Putamen (tissue), 1 donor: ENCODE results near the gene INO80.

Experiments used
- DNase-seq: peaks from one replicate; pipeline ENCODE4 v3.0.0-alpha.2; 2016; ENCODE audit warnings: low spot score

The INO80 gene

DNA sequence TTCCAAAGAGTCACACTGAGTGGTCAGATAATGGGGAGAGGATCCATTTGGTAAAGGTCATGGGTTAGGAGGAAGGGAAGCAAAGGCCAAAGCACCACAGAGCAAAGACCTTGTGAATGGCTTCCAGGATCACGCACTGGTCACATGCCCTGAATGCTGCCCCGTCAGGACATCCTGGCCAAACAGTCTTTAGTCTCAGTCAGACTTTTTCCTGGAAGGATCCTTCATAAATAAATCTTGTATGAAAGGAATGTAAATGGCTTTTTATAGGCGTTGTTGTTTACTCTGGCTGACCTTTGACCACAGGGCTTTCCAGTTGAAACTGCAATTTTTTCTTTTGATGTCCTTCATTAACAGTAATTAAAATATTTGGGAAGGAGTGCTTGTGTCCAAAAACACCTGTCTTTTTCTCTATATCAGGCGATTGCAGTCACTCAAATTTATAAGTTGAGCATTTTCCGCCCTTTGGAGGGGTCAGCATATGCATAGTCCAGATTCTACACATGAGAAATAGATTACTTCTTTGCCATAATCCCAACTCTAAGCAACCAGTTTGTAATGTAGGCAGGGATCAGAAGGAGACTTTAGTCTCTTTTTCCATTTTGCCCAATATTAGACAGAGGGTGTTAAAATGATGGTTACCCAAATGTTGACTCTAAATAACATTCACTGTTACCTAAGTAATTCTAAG lies 114.4 kb downstream of the INO80 start:
- no peak for DNase-seq

DNA sequence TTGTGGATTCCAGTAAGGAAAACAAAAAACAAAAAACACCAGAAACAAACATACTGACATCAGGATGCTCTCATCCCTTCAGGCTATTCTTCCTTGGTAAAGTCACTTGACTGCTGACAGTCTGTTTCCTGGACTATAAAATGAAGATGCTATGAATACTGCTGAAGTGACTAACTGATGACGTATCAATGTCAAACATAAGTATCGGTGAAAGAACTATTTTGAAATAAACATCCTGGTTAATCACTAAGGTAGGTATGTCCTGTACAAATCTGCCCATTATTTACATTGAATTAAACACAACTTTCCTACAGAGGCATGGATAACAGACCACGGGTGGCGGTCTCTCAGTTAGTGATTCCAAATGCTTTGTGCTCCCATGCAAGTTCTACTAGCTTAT lies 116.9 kb downstream of the INO80 start:
- no peak for DNase-seq

GRCh38 chr15:40995656-40996055 lies 120.4 kb downstream of the INO80 start:
- no peak for DNase-seq

GRCh38 chr15:40992825-40993224 lies 123.3 kb downstream of the INO80 start:
- DNase-seq: no peak

DNA sequence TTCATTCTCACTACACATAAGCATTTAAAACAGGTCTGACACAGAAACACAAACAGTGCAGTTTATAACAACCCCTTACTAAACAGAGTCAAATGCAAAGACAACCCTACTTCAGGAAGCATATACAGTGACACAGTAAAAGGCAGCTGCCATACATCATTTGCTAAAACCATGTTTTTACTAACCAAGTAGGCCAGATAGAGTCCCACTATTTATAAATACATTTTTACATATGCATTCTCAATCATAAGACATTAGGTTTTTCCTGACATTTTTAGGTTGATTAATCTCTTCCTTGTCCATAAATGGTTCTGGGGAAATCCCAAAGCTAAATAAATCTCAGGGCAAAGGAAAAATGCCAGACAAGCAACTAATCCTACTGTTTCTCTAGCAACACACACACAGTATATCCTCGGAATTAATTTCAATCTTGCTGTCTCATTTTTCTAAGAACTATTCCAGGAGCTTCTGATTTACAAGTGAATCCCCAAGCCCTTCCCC lies 123.8 kb downstream of the INO80 start:
- DNase-seq: no peak

DNA sequence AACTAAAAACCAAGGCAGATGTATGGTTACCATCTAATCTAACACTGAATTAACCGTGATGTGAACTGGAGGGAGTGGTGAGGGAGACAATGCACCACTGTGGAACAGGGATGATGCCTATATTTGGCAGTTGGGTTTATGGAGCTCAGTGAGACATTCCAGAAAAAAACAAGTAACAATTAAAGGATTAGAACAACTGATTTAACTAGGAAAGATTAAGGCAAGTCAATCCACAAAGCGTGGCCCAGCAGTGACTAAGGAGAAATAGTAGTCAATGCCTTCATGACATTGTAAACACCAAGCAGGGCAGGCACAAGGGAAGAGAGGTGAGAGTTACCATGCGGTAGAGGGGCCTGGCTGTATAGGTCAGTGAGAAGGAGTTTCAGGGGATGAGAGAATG lies 124.7 kb downstream of the INO80 start:
- no peak for DNase-seq

DNA sequence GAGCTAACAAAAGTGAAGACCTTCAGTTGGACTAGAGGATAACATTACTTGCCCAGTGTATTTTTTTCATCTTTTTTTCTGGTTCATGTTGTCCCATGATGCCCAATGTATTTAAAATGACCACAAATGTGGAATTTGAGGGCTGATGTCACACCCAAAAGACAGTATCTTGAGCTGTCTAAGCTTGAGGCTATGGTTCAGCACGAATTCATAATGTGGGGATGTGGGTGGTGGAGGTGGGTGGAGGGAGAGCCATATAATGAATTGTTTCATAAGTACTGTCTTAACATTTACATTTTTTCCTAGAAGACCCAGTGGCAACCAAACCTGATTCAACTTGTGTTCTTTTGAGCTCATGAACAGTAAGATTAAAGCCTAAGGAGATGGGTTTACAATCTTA lies 125.3 kb downstream of the INO80 start:
- DNase-seq: no peak

GRCh38 chr15:40990080-40990479 lies 126.0 kb downstream of the INO80 start:
- no peak for DNase-seq

DNA sequence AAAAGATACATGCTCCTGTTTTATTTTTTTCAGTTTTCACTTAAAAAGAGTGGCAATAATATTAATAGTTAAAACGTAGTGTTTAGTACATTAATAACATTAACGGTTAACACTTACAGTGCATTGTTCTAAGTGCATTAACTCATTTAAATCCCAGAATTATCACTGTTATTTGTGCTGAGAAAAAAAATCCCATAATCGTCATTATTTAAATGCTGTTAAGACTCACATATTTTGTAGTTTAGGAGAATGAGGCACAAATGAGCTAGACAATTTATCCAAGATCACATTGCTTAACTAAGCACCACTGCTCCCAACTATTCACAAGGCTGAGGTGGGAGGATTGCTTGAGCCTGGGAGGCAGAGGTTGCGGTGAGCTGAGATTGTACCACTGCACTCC lies 127.9 kb downstream of the INO80 start:
- no peak for DNase-seq

GRCh38 chr15:40986820-40987219 lies 129.3 kb downstream of the INO80 start:
- DNase-seq: no peak

GRCh38 chr15:40985541-40986330 lies 130.3 kb downstream of the INO80 start:
- DNase-seq: no peak

DNA sequence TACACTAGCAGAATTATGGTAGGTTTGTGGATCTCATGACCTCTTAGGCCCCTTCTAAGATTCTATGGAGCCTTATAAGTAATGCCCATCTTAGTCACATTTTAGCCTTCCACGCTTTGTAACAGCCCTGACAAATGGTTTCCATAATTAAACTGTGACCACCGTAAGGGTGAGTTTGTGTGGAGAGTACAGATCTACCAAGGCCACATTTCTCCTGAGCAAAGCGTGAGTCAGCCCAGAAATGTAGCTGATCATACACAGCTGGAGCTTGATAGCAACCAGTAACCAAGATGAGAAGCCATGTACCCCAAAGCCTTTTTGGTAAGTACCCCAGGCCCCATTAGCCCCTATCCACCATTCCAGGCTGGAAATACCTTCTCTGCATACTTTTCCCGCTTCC lies 131.1 kb downstream of the INO80 start:
- DNase-seq: no peak

DNA sequence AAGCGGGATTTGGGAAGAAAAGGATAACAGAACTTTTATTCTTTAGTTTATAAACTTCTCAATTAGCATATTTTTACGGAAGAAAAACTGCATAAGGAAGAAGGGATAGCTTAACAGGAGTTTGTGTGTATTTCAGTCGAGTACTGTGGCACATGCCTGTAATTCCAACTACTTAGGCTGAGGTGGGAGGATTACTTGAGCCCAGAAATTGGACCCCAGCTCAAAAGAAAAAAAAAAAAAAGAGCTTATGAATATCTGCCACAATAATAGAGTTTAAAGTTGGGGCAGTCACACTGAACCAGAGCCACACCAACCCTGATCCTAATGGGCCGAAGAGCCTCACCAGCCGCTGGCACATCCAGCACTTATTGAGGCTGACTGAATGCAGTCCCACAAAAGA lies 131.7 kb downstream of the INO80 start:
- no peak for DNase-seq

- DNase-seq: no peak
These were observed 133.2 kb downstream of the INO80 start for GRCh38 chr15:40982855-40983254.

DNA sequence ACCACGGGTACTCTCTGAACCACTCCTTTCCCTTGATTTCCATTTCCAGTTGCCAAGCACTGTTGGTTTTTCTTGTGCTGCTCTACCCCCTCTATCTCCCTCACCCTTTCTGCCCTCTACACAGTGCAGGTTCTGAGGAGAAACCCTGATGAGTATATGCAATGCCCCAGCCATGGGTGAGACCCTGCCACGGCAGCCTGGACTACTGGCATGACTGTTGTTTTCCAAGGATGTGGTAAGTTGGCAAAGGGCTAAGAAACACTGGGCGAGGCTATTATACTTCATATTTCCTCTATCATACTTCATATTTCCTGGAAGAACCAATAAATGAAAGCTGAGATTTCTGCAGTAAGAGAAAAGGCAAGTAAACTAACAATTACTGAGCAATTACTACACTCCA lies 134.9 kb downstream of the INO80 start:
- DNase-seq: no peak

- no peak for DNase-seq
These were observed 137.5 kb downstream of the INO80 start for GRCh38 chr15:40978562-40978961.

DNA sequence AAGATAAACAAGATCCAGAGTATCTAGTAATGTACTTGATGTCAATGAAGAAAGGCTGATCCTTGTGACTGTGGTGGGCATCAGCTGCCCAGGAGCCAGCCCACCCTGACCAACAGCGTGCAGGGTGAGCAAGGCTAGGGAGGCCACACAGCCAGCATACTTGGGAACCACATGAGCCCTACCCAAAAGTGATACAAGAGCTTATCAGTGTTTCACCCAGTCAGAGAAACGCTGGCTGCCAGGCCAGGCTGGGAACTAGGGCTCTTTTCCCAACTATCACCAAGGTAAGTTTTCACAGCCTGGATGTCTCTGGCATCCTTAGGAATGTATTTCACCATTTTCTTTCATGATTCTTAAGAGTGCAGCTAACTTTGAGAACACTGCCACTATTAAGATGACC lies 137.9 kb downstream of the INO80 start:
- DNase-seq: no peak

DNA sequence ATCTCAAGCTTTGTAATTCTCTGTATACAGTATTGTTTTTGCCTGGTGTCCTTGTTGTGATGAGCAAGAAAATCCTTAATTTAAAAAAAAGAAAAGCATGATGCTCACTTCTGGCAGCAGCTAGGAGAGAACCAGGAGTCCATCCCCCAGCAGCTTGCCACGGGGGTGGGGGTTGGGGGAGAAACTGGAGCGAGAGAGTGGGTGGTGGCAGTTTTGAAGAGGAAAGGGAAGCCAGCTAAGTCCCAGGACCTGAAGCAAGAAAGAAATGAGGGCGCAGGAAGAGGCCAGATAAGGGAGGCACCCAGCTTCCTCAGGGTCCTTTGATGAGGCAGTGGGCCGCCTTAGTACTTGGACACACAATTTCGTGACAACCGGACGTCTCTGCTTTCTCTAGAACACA lies 139.3 kb downstream of the INO80 start:
- no peak for DNase-seq

DNA sequence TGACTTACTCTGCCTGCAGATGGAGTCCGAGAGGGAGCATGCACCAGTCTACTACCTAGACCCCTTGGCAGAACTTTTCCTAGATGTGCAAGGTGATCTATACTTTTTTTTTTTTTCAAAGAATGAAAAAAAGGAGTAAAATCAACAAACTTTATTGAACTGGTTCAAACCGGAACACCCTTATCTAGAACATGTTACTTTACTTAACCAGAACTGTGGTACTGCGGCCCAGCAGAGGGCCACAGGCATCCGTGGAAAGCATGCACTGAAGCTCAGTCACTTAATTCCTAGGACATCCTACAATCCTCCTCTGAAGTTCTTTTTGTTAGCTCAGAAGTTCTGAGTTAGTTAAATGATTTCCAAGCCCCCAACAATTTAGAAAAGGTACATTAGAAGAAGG lies 141.2 kb downstream of the INO80 start:
- no peak for DNase-seq

DNA sequence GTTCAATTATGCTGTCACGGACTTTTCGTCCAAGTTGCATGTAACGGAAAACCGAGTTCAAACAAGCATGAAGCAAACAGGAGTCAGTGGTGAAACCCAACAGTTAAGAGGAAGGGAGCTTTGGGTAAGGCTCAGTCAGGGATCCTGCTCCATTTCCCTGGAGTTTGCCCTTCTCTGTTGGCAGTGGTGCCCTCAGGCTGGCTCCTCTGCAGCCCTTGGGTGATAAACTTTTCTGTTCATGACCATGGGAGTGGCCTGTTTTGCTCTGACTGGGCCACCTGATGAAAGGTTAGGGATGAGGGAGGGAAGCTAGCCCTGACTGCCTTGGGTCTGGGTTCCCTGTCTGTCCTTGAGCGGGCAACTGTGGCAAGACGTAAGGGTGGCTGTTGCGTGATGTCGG lies 146.7 kb downstream of the INO80 start:
- no peak for DNase-seq

- DNase-seq: no peak
These were observed 147.6 kb downstream of the INO80 start for GRCh38 chr15:40968290-40969085.

DNA sequence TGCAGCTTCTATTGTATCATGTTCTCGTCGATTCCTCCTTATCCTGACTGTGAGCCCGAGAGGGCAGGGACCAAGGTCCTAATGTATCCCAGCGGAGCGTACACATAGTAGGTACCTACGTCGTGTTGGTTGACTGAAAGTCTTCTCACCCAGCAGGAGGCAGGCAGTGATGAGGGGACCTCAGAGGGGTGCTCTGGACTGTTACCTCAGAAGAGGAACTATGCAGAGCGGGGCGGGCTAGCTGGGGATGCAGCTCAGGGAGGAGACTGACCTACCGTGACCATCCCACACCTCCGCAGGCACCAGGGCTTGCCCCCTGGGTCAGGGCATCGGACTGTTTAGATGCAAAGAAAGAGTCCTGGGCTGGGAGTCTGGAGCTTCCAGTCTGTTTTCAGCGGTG lies 151.4 kb downstream of the INO80 start:
- DNase-seq: no peak

DNA sequence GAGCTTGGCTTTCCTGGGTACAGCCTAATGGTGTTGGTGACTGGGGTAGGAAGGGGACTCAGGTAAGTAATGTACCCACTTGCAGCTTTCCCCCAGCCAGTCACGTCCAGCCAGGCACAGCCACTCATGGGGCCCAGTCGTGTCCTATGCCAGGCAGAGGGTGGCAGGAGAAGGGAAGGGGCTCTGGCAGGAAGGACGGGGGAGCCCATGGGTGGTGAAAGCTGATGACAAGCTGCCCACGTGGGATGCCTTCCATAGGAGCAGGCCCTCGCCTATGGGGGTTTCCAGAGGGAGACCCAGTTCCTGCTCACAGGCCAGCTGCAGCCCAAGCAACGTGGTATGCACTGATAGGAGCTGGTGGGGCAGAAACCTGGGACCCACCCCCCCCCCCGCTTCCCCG lies 152.1 kb downstream of the INO80 start:
- no peak for DNase-seq
